Measurements from ENCODE around the gene SLC25A43.

- TF ChIP-seq, protein P1, sequence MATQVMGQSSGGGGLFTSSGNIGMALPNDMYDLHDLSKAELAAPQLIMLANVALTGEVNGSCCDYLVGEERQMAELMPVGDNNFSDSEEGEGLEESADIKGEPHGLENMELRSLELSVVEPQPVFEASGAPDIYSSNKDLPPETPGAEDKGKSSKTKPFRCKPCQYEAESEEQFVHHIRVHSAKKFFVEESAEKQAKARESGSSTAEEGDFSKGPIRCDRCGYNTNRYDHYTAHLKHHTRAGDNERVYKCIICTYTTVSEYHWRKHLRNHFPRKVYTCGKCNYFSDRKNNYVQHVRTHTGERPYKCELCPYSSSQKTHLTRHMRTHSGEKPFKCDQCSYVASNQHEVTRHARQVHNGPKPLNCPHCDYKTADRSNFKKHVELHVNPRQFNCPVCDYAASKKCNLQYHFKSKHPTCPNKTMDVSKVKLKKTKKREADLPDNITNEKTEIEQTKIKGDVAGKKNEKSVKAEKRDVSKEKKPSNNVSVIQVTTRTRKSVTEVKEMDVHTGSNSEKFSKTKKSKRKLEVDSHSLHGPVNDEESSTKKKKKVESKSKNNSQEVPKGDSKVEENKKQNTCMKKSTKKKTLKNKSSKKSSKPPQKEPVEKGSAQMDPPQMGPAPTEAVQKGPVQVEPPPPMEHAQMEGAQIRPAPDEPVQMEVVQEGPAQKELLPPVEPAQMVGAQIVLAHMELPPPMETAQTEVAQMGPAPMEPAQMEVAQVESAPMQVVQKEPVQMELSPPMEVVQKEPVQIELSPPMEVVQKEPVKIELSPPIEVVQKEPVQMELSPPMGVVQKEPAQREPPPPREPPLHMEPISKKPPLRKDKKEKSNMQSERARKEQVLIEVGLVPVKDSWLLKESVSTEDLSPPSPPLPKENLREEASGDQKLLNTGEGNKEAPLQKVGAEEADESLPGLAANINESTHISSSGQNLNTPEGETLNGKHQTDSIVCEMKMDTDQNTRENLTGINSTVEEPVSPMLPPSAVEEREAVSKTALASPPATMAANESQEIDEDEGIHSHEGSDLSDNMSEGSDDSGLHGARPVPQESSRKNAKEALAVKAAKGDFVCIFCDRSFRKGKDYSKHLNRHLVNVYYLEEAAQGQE (IDR thresholded peaks at IDR 0.05; ENCODE audit: low read depth, low read length): no peak
- TF ChIP-seq, protein P2, sequence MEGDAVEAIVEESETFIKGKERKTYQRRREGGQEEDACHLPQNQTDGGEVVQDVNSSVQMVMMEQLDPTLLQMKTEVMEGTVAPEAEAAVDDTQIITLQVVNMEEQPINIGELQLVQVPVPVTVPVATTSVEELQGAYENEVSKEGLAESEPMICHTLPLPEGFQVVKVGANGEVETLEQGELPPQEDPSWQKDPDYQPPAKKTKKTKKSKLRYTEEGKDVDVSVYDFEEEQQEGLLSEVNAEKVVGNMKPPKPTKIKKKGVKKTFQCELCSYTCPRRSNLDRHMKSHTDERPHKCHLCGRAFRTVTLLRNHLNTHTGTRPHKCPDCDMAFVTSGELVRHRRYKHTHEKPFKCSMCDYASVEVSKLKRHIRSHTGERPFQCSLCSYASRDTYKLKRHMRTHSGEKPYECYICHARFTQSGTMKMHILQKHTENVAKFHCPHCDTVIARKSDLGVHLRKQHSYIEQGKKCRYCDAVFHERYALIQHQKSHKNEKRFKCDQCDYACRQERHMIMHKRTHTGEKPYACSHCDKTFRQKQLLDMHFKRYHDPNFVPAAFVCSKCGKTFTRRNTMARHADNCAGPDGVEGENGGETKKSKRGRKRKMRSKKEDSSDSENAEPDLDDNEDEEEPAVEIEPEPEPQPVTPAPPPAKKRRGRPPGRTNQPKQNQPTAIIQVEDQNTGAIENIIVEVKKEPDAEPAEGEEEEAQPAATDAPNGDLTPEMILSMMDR (IDR thresholded peaks at IDR 0.05): no peak
- TF ChIP-seq RAD21 (IDR thresholded peaks at IDR 0.05; ENCODE audit: low read length) (no peak), SMC3 (IDR thresholded peaks at IDR 0.05; ENCODE audit: low read depth, low read length) (no peak)
- TF ChIP-seq, protein P3, sequence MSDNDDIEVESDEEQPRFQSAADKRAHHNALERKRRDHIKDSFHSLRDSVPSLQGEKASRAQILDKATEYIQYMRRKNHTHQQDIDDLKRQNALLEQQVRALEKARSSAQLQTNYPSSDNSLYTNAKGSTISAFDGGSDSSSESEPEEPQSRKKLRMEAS (IDR thresholded peaks at IDR 0.05; ENCODE audit: low read depth): no peak
Measured at GRCh38 chrX:119453202-119453601, 54.1 kb downstream of the SLC25A43 start.
